ENCODE data around the gene FCN1. TPM values are rescaled to one million over a fixed set of nuclear protein-coding genes. Genes with fewer than 3 reads are reported as not detected.

FCN1 gene
- total RNA-seq, 1 donor from 2014 or later = 3.1 TPM

GRCh38 chr9:134891713-134892112 is 26.0 kb downstream of the FCN1 start:
- DNase-seq (ENCODE audit: low spot score) = no peak

- no peak for DNase-seq (ENCODE audit: low spot score)
Measured at GRCh38 chr9:134891053-134891452, 26.7 kb downstream of the FCN1 start.

GRCh38 chr9:134890155-134890495 is 27.6 kb downstream of the FCN1 start:
- DNase-seq (ENCODE audit: low spot score) = no peak

- no peak for DNase-seq (ENCODE audit: low spot score)
Measured at GRCh38 chr9:134889386-134890154, 28.1 kb downstream of the FCN1 start.

- DNase-seq (ENCODE audit: low spot score) = no peak
Measured at GRCh38 chr9:134888603-134889190, 29.0 kb downstream of the FCN1 start.

- no peak for DNase-seq (ENCODE audit: low spot score)
Measured at GRCh38 chr9:134887686-134888602, 29.8 kb downstream of the FCN1 start.

- DNase-seq (ENCODE audit: low spot score) = no peak
Measured at GRCh38 chr9:134887219-134887618, 30.5 kb downstream of the FCN1 start.

- no peak for DNase-seq (ENCODE audit: low spot score)
Measured at GRCh38 chr9:134886413-134886913, 31.2 kb downstream of the FCN1 start.

- no peak for DNase-seq (ENCODE audit: low spot score)
Measured at GRCh38 chr9:134885679-134886412, 31.9 kb downstream of the FCN1 start.

GRCh38 chr9:134885001-134885678 is 32.6 kb downstream of the FCN1 start:
- DNase-seq (ENCODE audit: low spot score) = no peak

GRCh38 chr9:134884492-134884891 is 33.2 kb downstream of the FCN1 start:
- DNase-seq (ENCODE audit: low spot score) = no peak

GRCh38 chr9:134883040-134883782 is 34.5 kb downstream of the FCN1 start:
- no peak for DNase-seq (ENCODE audit: low spot score)

- DNase-seq (ENCODE audit: low spot score) = no peak
Measured at GRCh38 chr9:134882204-134882785, 35.4 kb downstream of the FCN1 start.

GRCh38 chr9:134881313-134881670 is 36.4 kb downstream of the FCN1 start:
- no peak for DNase-seq (ENCODE audit: low spot score)

- no peak for DNase-seq (ENCODE audit: low spot score)
Measured at GRCh38 chr9:134880484-134881312, 37.0 kb downstream of the FCN1 start, which contains the start of gene FCN2. Gene FCN2 (plus strand): TSS chr9:134880810. CDS start chr9:134880822, 12 bp downstream.

GRCh38 chr9:134879664-134880483 is 37.8 kb downstream of the FCN1 start:
- DNase-seq (ENCODE audit: low spot score) = no peak

- no peak for DNase-seq (ENCODE audit: low spot score)
Measured at GRCh38 chr9:134877541-134877940, 40.2 kb downstream of the FCN1 start.

GRCh38 chr9:134875371-134875770 is 42.3 kb downstream of the FCN1 start:
- DNase-seq (ENCODE audit: low spot score) = no peak

Measured in ureter (tissue), 1 donor.